ENCODE results near the gene MBLAC2. TPM values are rescaled to one million over a fixed set of nuclear protein-coding genes. Genes with fewer than 3 reads are reported as not detected.

The MBLAC2 gene
- polyA plus RNA-seq, 1 donor: 9.4 TPM

DNA sequence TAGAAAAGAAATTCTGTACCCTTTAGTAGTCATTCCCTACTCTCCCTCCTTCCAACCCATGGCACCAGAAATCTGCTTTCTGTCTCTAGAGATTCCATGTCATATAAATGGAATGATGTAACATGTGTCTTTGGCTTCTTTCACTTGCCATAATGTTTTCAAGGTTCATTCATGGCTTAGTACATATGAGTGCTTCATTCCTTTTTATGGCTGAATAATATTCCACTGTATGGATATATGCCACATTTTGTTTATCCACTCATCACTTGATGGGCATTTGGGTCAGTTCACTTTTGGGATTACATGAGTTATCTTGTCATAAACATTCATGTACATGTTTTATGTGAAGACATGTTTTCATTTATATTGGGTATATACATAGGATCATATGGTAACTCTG, 19.5 kb upstream of the MBLAC2 start:
- H3K27ac ChIP-seq (ENCODE audit: low read length): no peak overlapping the region
- no peak for DNase-seq
- H3K4me3 ChIP-seq (ENCODE audit: low read length): no peak overlapping the region
- no peaks in the 10 kb centered on the region for H3K4me1 ChIP-seq (ENCODE audit: control insufficient read depth, insufficient read depth, low read length)
- H3K9me3 ChIP-seq (ENCODE audit: control insufficient read depth, low read depth, low read length): no peaks in the 10 kb centered on the region
- no peaks in the 10 kb centered on the region for H3K36me3 ChIP-seq (ENCODE audit: control insufficient read depth, insufficient read depth, low read length)
- no peaks in the 10 kb centered on the region for H3K27me3 ChIP-seq (ENCODE audit: control insufficient read depth, insufficient read depth, low read length)

DNA sequence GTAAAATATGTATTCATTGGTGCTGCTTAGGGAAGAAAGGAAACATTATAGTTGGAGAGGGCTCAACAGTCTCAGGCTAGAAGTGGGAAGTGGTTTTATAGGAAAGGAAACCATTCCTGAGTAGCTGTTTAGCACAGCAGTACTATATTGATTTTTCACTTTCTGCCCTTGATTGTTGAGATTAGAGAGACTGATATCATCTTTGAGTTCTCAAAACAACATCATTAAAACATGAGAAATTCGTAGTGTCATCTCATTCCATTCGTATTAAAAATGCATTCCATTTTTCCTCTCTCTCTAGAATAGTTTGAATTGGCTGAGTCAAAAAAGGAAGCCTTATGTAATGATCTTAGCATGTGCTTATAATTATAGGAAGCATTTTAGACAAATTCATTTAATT, 14.2 kb upstream of the MBLAC2 start:
- Histone ChIP-seq H3K27me3 (ENCODE audit: control insufficient read depth, insufficient read depth, low read length) (no peaks in the 10 kb centered on the region), H3K27ac (ENCODE audit: low read length) (no peak overlapping the region), H3K36me3 (ENCODE audit: control insufficient read depth, insufficient read depth, low read length) (no peaks in the 10 kb centered on the region), H3K9me3 (ENCODE audit: control insufficient read depth, low read depth, low read length) (no peaks in the 10 kb centered on the region), H3K4me1 (ENCODE audit: control insufficient read depth, insufficient read depth, low read length) (no peaks in the 10 kb centered on the region), H3K4me3 (ENCODE audit: low read length) (no peak overlapping the region)
- no CpG with 5 or more reads among the region's 2 CpGs for whole genome bisulfite sequencing (ENCODE audit: insufficient coverage, low lambda C conversion rate)
- DNase-seq: no peak

DNA sequence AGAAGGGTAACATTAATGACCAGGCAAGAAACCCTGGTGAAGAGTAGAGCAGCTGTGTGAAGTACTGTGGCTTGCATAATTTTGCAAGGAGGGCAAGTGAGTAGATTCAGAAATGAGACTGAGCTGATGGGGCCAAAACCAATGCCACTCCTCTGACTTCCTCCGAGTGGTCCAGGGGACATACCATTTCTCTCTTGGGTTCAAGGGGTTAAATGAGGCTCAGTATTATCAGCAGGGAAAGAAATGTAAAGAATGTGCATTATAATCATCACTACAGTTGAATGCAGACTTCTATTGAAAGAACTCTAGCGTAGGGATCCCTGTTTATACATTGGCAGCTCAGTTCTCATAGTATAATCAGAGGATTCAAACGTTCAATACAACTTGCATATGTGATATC, 10.0 kb upstream of the MBLAC2 start:
- 50% methylated on average over 1 of the region's 3 CpGs for whole genome bisulfite sequencing (ENCODE audit: insufficient coverage, low lambda C conversion rate)

DNA sequence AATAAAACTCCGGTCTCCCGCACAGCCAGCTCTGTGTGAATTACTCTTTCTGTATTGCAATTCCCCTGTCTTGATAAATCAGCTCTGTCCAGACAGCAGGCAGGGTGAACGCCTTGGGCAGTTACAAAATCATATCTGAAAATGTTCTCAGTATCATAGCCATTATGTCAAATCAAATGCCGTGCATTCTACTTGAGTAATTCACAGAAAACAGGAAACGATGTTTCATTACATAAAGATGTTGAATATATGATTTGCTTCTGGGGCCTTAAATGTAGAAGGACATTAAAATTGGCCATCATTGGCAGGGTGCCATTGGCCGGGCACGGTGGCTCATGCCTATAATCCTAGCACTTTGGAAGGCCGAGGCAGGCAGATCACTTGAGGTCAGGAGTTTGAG, 8.6 kb upstream of the MBLAC2 start:
- Histone ChIP-seq H3K27ac (ENCODE audit: low read length) (no peak overlapping the region), H3K36me3 (ENCODE audit: control insufficient read depth, insufficient read depth, low read length) (no peaks in the 10 kb centered on the region), H3K9me3 (ENCODE audit: control insufficient read depth, low read depth, low read length) (no peaks in the 10 kb centered on the region), H3K4me1 (ENCODE audit: control insufficient read depth, insufficient read depth, low read length) (no peaks in the 10 kb centered on the region), H3K27me3 (ENCODE audit: control insufficient read depth, insufficient read depth, low read length) (no peaks in the 10 kb centered on the region), H3K4me3 (ENCODE audit: low read length) (no peak overlapping the region)
- no peak for DNase-seq
- 100% methylated on average over 2 of the region's 8 CpGs for WGBS (ENCODE audit: insufficient coverage, low lambda C conversion rate)

More for the DNA sequence above, 10.0 kb upstream of the MBLAC2 start:
- H3K4me1 ChIP-seq (ENCODE audit: control insufficient read depth, insufficient read depth, low read length): no peaks in the 10 kb centered on the region
- H3K9me3 ChIP-seq (ENCODE audit: control insufficient read depth, low read depth, low read length): no peaks in the 10 kb centered on the region
- no peaks in the 10 kb centered on the region for H3K36me3 ChIP-seq (ENCODE audit: control insufficient read depth, insufficient read depth, low read length)
- no peak for DNase-seq
- H3K27me3 ChIP-seq (ENCODE audit: control insufficient read depth, insufficient read depth, low read length): no peaks in the 10 kb centered on the region
- H3K27ac ChIP-seq (ENCODE audit: low read length): no peak overlapping the region
- no peak overlapping the region for H3K4me3 ChIP-seq (ENCODE audit: low read length)

DNA sequence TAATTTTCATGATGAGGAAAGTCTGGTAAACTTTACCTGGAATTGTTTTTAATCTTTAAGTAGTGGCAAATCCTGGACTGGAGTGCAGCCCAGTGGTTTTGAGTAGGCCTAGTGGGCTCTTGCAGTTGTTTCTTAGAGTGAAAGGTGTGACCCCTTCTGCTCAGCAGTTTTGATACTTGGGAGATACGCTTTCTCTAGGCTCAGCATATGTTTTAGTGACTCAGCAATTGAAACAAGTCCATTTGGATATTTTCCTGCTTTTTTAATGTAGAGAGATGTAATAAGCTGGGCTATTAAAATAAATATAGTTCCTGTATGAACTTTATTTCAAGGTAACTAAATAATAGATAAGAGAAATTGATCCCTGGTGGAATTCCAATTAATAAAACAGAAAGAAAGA, 6.1 kb upstream of the MBLAC2 start:
- no peak for DNase-seq
- no peak overlapping the region for H3K27ac ChIP-seq (ENCODE audit: low read length)
- no CpG with 5 or more reads among the region's 1 CpG for WGBS (ENCODE audit: insufficient coverage, low lambda C conversion rate)
- H3K9me3 ChIP-seq (ENCODE audit: control insufficient read depth, low read depth, low read length): no peaks in the 10 kb centered on the region
- no peaks in the 10 kb centered on the region for H3K36me3 ChIP-seq (ENCODE audit: control insufficient read depth, insufficient read depth, low read length)
- no peaks in the 10 kb centered on the region for H3K4me1 ChIP-seq (ENCODE audit: control insufficient read depth, insufficient read depth, low read length)
- H3K4me3 ChIP-seq (ENCODE audit: low read length): no peak overlapping the region
- H3K27me3 ChIP-seq (ENCODE audit: control insufficient read depth, insufficient read depth, low read length): no peaks in the 10 kb centered on the region

DNA sequence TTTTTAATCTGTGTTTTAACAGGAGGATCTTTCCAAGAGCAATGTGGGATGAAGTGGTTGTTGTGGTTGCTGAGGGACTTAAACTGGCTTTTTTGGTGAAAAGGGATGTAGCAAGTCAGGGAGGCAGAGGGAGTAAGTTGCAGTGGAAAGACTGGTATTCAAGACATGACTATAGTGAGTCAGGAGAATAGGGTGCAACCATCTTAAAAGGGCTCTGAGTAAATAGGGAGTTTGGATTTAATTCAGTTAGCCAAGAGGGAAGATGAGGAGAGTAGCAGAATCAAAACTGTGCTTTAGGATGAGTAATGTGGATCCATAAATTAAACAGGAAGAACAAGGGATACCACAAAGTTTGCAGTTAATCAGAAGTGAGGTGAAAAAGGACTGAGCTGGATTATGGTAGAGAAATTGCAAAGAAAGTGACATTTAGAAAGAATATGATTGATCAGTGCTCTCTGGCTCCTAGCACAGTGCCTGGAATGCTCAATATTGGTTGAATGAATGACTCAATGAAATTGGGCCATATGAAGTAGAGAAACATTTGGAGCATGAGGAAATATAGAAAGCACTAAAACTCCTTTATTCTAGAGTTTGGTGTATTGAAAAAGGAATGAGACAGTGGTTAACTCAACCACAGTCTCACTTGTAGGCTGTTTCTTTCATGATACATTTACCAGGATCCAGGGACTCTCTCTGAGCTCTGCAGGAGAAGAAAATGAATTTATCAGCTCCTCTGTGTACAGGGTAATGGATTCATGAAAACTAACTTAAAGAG, 5.2 kb upstream of the MBLAC2 start:
- H3K36me3 ChIP-seq (ENCODE audit: control insufficient read depth, insufficient read depth, low read length): no peaks in the 10 kb centered on the region
- no peaks in the 10 kb centered on the region for H3K9me3 ChIP-seq (ENCODE audit: control insufficient read depth, low read depth, low read length)
- no peaks in the 10 kb centered on the region for H3K4me1 ChIP-seq (ENCODE audit: control insufficient read depth, insufficient read depth, low read length)
- no peak overlapping the region for H3K27ac ChIP-seq (ENCODE audit: low read length)
- no peak overlapping the region for H3K4me3 ChIP-seq (ENCODE audit: low read length)
- DNase-seq: no peak
- no peaks in the 10 kb centered on the region for H3K27me3 ChIP-seq (ENCODE audit: control insufficient read depth, insufficient read depth, low read length)

DNA sequence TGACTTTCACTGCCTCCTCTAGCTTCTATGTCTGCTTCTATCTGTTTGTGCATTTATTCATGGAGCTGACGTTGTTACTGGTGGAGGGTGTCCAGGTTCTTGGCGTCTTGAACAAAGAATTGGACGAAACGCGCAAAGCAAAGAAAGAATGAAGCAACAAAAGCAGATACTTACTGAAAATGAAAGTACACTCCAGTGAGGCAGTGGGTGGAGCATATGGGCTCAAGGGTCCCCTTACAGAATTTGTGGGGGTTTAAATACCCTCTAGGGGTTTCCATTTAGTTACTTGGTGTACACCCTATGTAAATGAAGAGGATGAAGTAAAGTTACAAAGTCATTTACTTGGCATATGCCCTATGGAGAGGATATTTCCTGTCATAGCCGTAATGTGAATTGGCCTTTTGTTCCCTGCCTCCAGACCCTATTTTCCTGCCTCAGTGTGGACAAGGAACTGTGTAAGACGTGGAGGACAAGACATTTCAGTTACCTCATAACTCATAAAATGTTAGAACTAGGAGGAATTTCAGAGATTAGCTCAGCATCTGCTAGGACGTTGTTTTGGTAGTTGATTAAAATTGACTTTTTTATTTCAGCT, 3.1 kb upstream of the MBLAC2 start:
- H3K9me3 ChIP-seq (ENCODE audit: control insufficient read depth, low read depth, low read length): no peaks in the 10 kb centered on the region
- H3K36me3 ChIP-seq (ENCODE audit: control insufficient read depth, insufficient read depth, low read length): no peaks in the 10 kb centered on the region
- no peak overlapping the region for H3K4me3 ChIP-seq (ENCODE audit: low read length)
- no peaks in the 10 kb centered on the region for H3K27me3 ChIP-seq (ENCODE audit: control insufficient read depth, insufficient read depth, low read length)
- no peak overlapping the region for H3K27ac ChIP-seq (ENCODE audit: low read length)
- H3K4me1 ChIP-seq (ENCODE audit: control insufficient read depth, insufficient read depth, low read length): no peaks in the 10 kb centered on the region
- no peak for DNase-seq
- WGBS (ENCODE audit: insufficient coverage, low lambda C conversion rate): 82% methylated on average over 5 of the region's 8 CpGs

DNA sequence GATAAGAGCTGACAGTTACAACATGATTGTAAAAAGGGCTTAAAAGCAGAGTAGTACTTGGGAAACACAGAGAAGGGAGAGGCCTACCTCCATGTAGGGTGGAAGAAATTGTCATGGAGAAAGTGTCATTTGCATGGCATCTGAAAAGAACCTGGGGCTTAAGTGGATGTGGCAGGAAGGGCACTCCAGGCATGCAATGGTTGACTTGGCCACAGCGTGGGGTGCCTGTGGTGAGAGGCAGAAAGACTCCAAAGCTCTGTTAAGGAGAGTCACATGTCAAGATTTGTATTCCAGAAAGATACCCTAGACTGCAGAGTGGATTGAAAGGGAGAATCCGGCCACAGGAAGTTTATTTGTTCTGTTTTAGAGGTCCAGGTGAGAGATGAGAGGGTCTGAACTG, 2.5 kb upstream of the MBLAC2 start:
- Histone ChIP-seq H3K27ac (ENCODE audit: low read length) (no peak overlapping the region), H3K36me3 (ENCODE audit: control insufficient read depth, insufficient read depth, low read length) (no peaks in the 10 kb centered on the region), H3K4me1 (ENCODE audit: control insufficient read depth, insufficient read depth, low read length) (no peaks in the 10 kb centered on the region), H3K9me3 (ENCODE audit: control insufficient read depth, low read depth, low read length) (no peaks in the 10 kb centered on the region), H3K27me3 (ENCODE audit: control insufficient read depth, insufficient read depth, low read length) (no peaks in the 10 kb centered on the region), H3K4me3 (ENCODE audit: low read length) (no peak overlapping the region)
- no CpG with 5 or more reads among the region's 2 CpGs for WGBS (ENCODE audit: insufficient coverage, low lambda C conversion rate)
- DNase-seq: no peak

DNA sequence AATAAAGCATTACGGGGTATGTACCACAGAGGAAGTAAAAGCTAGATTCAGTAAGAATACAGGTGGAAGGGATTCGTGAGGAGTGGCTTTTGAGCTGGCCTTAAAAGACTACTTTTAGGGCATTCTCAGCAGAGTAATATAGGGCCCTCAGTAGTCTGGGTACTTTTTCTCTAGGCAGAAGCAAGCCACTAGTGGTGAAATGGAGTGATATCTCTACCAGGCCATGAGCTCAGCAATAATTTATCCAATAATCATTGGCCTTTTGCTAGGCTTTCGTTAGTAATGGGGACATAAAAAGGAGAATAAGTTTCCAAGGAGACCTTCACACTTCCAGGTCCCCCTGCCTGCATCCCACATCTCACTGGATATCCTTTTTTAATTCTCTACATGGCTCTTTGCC, 1.8 kb upstream of the MBLAC2 start:
- no peak for DNase-seq
- WGBS (ENCODE audit: insufficient coverage, low lambda C conversion rate): 80% methylated on average over 1 of the region's 3 CpGs
- no peaks in the 10 kb centered on the region for H3K36me3 ChIP-seq (ENCODE audit: control insufficient read depth, insufficient read depth, low read length)
- H3K4me3 ChIP-seq (ENCODE audit: low read length): no peak overlapping the region
- no peak overlapping the region for H3K27ac ChIP-seq (ENCODE audit: low read length)
- no peaks in the 10 kb centered on the region for H3K9me3 ChIP-seq (ENCODE audit: control insufficient read depth, low read depth, low read length)
- H3K4me1 ChIP-seq (ENCODE audit: control insufficient read depth, insufficient read depth, low read length): no peaks in the 10 kb centered on the region
- no peaks in the 10 kb centered on the region for H3K27me3 ChIP-seq (ENCODE audit: control insufficient read depth, insufficient read depth, low read length)

DNA sequence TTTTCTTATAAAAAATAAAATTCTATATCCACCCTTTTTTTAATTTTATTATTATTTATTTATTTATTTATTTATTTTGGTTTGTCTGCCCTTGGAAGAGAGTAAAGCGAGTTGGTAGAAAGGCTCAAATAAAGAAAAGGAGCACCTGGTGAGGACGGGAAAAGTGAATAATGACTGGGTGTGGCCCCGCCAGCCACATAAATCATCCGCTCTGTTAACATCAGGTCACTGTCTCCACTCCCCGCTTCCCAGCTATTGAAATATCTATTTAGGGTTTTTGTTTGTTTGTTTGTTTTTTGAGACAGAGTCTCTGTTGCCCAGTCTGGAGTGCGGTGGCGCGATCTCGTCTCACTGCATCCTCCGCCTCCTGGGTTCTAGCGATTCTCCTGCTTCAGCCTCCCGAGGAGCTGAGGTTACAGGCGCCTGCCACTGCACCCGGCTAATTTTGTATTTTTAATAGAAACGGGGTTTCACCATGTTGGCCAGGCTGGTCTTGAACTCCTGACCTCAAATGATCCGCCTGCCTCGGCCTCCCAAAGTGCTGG, 937 bp upstream of the MBLAC2 start:
- Histone ChIP-seq H3K27me3 (ENCODE audit: control insufficient read depth, insufficient read depth, low read length) (no peaks in the 10 kb centered on the region), H3K9me3 (ENCODE audit: control insufficient read depth, low read depth, low read length) (no peaks in the 10 kb centered on the region), H3K36me3 (ENCODE audit: control insufficient read depth, insufficient read depth, low read length) (no peaks in the 10 kb centered on the region), H3K4me3 (ENCODE audit: low read length) (peak overlapping the region; percentile 60), H3K27ac (ENCODE audit: low read length) (no peak overlapping the region), H3K4me1 (ENCODE audit: control insufficient read depth, insufficient read depth, low read length) (no peaks in the 10 kb centered on the region)
- no CpG with 5 or more reads among the region's 17 CpGs for WGBS (ENCODE audit: insufficient coverage, low lambda C conversion rate)
- DNase-seq: peak in 1 of 2 donors; percentile 6
